HEK293 (cell line): ENCODE measurements around the gene RELCH.

ENCODE experiments used
- CTCF ChIA-PET: fragments of 350-600 bp; formaldehyde crosslinking; extraction: SDS; loops from one replicate; lab custom pipeline; 2021; ENCODE audit warnings: antibody characterized with exemption; lab: Yijun Ruan, JAX
- POLR2A ChIA-PET: fragments of 300-600 bp; formaldehyde crosslinking; extraction: SDS; loops from one replicate; lab custom pipeline; 2020; ENCODE audit warnings: antibody characterized with exemption, inconsistent platforms; lab: Yijun Ruan, JAX
- H3K27ac ChIP-seq: fragments of 200-500 bp; sonication (Bioruptor generic); 2 replicates; pipeline ENCODE4 v1.5.1; 2014; ENCODE audit warnings: low read depth, low read length, control low read depth, inconsistent platforms; ENCODE audit errors: extremely low read depth
- H3K36me3 ChIP-seq, 2 experiments: fragments of 200-500 bp in 1 of 2; sonication (Bioruptor generic) in 1 of 2; 1 replicate in 1 of 2; 2 replicates in 1 of 2; pipeline ENCODE4 v1.5.1; 2014 to 2017; ENCODE audit warnings: inconsistent platforms in 2 of 2, low read length in 2 of 2; ENCODE audit not compliant: control insufficient read depth in 2 of 2, insufficient read depth in 1 of 2
- H3K4me1 ChIP-seq: fragments of 200-500 bp; sonication (Bioruptor generic); 2 replicates; pipeline ENCODE4 v1.5.1; 2014; ENCODE audit warnings: mild to moderate bottlenecking, low read length, inconsistent platforms; ENCODE audit not compliant: control insufficient read depth, insufficient read depth
- H3K4me3 ChIP-seq: 2 replicates; pipeline ENCODE4 v1.5.1; 2011; ENCODE audit warnings: low read depth, mild to moderate bottlenecking, control low read depth, low read length, moderate library complexity
- H3K9me3 ChIP-seq: fragments of 200-500 bp; sonication (Bioruptor generic); 2 replicates; pipeline ENCODE4 v1.5.1; 2014; ENCODE audit warnings: low read depth, low read length, inconsistent platforms; ENCODE audit not compliant: control insufficient read depth, insufficient read depth
- PRDM4 ChIP-seq: fragments of 450-650 bp; formaldehyde crosslinking; IDR thresholded peaks from 2 replicates; pipeline ENCODE4 v1.5.1; 2017; ENCODE audit warnings: missing biosample characterization, missing genetic modification characterization
- REST ChIP-seq: fragments of 450-650 bp; formaldehyde crosslinking; IDR thresholded peaks from 2 replicates; pipeline ENCODE4 v1.5.1; 2016; ENCODE audit warnings: missing biosample characterization, missing genetic modification characterization
- ZBTB11 ChIP-seq: fragments of 450-650 bp; formaldehyde crosslinking; conservative IDR thresholded peaks from 2 replicates; pipeline ENCODE4 v1.5.1; 2016; ENCODE audit warnings: low read depth, missing biosample characterization, missing genetic modification characterization
- ZBTB44 ChIP-seq: fragments of 450-650 bp; IDR thresholded peaks from 2 replicates; pipeline ENCODE4 v1.5.1; 2018; ENCODE audit warnings: missing biosample characterization, mild to moderate bottlenecking, missing genetic modification characterization
- ZNF24 ChIP-seq: fragments of 450-650 bp; formaldehyde crosslinking; IDR thresholded peaks from 2 replicates; pipeline ENCODE4 v1.5.1; 2016; ENCODE audit warnings: missing biosample characterization, missing genetic modification characterization
- ZNF324 ChIP-seq: fragments of 450-650 bp; formaldehyde crosslinking; IDR thresholded peaks from 2 replicates; pipeline ENCODE4 v1.5.1; 2016; ENCODE audit warnings: missing biosample characterization, missing genetic modification characterization
- ZNF48 ChIP-seq: fragments of 450-650 bp; formaldehyde crosslinking; IDR thresholded peaks from 2 replicates; pipeline ENCODE4 v1.5.1; 2016; ENCODE audit warnings: missing biosample characterization, missing genetic modification characterization
- ZNF510 ChIP-seq: fragments of 450-650 bp; formaldehyde crosslinking; IDR thresholded peaks from 2 replicates; pipeline ENCODE4 v1.5.1; 2018; ENCODE audit warnings: mild to moderate bottlenecking, missing genetic modification characterization, missing biosample characterization; ENCODE audit not compliant: insufficient replicate concordance
- ZNF555 ChIP-seq: fragments of 450-650 bp; formaldehyde crosslinking; conservative IDR thresholded peaks from 2 replicates; pipeline ENCODE4 v1.5.1; 2017; ENCODE audit warnings: missing biosample characterization, mild to moderate bottlenecking, missing genetic modification characterization, inconsistent platforms
- ZNF561 ChIP-seq: fragments of 450-650 bp; IDR thresholded peaks from 2 replicates; pipeline ENCODE4 v1.5.1; 2018; ENCODE audit warnings: missing biosample characterization, missing genetic modification characterization, borderline replicate concordance
- ZNF658 ChIP-seq: fragments of 450-650 bp; formaldehyde crosslinking; IDR thresholded peaks from 2 replicates; pipeline ENCODE4; 2016; ENCODE audit warnings: missing biosample characterization, missing genetic modification characterization

RELCH gene

GRCh38 chr18:62262061-62262460 lies 75.0 kb downstream of the RELCH start (continued):
- TF ChIP-seq ZNF561 (tag by site-specific recombination), result no peak

DNA sequence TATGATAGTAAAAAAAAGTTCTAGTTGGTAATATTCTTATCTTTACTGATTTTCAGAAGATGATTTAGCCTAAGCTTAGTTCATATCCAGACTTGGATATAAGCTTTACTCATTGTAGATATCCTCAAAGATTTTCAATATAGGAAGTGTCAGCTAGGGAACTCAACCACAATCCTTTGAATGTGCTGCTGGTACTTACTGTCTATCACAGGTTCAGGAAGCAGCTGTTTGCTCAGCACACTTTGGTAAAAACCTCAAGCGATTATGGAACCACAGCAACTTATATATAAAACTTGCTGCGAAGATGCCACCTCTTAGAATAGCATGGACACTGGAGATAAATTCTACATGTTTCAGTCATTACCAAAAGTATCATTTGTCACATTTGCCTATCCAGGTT lies 77.9 kb downstream of the RELCH start:
- CTCF ChIA-PET, result interaction anchor here (1.6 kb wide), 1 partner anchor 15 kb away, joined by 7 read pairs; no protein-coding TSS in a partner anchor
- no peak for TF ChIP-seq ZBTB44
- no peak for TF ChIP-seq ZNF658 (tag by site-specific recombination)
- TF ChIP-seq, all 188 proteins: peak for 0
- peaks cover 46 to 66% of the 10 kb centered on the region in 2 experiments for H3K36me3 ChIP-seq
- H3K27ac ChIP-seq, result no peak overlapping the region
- no peak overlapping the region for H3K4me3 ChIP-seq
- POLR2A ChIA-PET, result no interaction called here
- no peaks in the 10 kb centered on the region for H3K9me3 ChIP-seq
- H3K4me1 ChIP-seq, result no peaks in the 10 kb centered on the region

DNA sequence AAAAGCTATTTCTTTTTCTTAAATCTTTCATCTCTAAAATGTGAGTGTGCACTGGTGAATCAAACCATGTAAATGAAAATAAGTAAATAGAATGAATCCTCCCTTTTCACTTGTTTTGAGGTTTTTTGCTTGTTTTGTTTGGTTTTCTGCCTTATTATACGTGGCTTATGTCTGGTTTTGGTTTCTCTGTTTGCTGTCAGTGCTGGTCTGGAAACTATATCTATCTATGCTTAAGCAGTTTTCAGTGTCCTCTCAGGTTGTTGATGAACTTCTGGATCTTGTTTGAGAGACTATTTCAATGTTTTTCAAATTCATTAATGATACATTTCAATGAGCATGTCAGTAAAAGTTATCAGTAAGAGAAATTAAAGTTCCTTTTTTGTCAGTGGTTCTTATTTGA lies 90.0 kb downstream of the RELCH start:
- no peak for TF ChIP-seq ZNF555 (tag by site-specific recombination)
- TF ChIP-seq, all 188 proteins: peak for 0
- ChIA-PET CTCF (no interaction called here), POLR2A (no interaction called here)
- Histone ChIP-seq H3K4me3 (no peak overlapping the region), H3K9me3 (no peaks in the 10 kb centered on the region), H3K4me1 (no peaks in the 10 kb centered on the region), H3K36me3 (peaks cover 17 to 20% of the 10 kb centered on the region in 2 experiments), H3K27ac (no peak overlapping the region)

DNA sequence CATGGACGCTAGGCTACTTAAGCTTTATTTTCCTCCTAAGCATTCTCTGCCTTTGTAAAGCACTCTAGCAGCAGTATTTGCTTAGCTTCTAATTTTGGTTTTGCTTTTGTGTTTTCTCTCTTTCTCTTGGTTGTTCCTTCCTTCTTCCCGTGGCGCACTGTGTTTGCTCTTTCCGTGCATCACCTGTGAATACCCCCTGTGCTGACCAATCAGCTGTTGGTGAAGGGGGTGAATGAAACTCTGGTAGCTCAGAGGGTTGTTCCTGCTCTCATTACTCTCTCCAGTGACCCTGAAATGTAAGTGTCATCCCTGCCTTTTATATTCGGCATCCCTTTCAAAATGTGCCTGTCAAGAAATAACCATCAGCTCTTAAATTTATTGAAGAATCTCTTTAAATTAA lies 92.5 kb downstream of the RELCH start:
- CTCF ChIA-PET, result no interaction called here

GRCh38 chr18:62280058-62280457 lies 93.0 kb downstream of the RELCH start:
- peaks cover 11 to 24% of the 10 kb centered on the region in 2 experiments for H3K36me3 ChIP-seq

More for the DNA sequence above, 92.5 kb downstream of the RELCH start:
- Histone ChIP-seq H3K27ac (no peak overlapping the region), H3K9me3 (no peaks in the 10 kb centered on the region), H3K36me3 (peaks cover 14 to 24% of the 10 kb centered on the region in 2 experiments), H3K4me3 (no peak overlapping the region), H3K4me1 (no peaks in the 10 kb centered on the region)
- POLR2A ChIA-PET, result no interaction called here
- no peak for TF ChIP-seq ZNF510 (tag by site-specific recombination)

More at GRCh38 chr18:62280058-62280457, 93.0 kb downstream of the RELCH start:
- H3K4me1 ChIP-seq, result no peaks in the 10 kb centered on the region
- TF ChIP-seq ZNF324 (tag by site-specific recombination) (no peak), ZNF48 (tag by site-specific recombination) (no peak), ZNF24 (tag by site-specific recombination) (no peak), REST (tag by site-specific recombination) (no peak), ZBTB11 (tag by site-specific recombination) (no peak), PRDM4 (tag by site-specific recombination) (no peak)
- no peak overlapping the region for H3K4me3 ChIP-seq
- H3K27ac ChIP-seq, result no peak overlapping the region
- ChIA-PET CTCF (no interaction called here), POLR2A (no interaction called here)
- H3K9me3 ChIP-seq, result no peaks in the 10 kb centered on the region
